AG09319 (cell line): ENCODE measurements around the gene CSRNP3.

ENCODE experiments used
- DNase-seq: peaks from one replicate; pipeline ENCODE4 v3.0.0-alpha.2; 2010; ENCODE audit warnings: low read depth; ENCODE audit errors: extremely low read depth
- CTCF ChIP-seq: IDR thresholded peaks from 2 replicates; pipeline ENCODE4 v1.5.1; 2011; ENCODE audit warnings: low read depth, mild to moderate bottlenecking, inconsistent platforms, low read length, moderate library complexity

Gene CSRNP3

GRCh38 chr2:165513479-165513878, 44.0 kb downstream of the CSRNP3 start:
- DNase-seq, result no peak
- TF ChIP-seq CTCF, result no peak

GRCh38 chr2:165518611-165519010, 49.1 kb downstream of the CSRNP3 start:
- no peak for DNase-seq
- no peak for TF ChIP-seq CTCF

GRCh38 chr2:165522719-165523118, 53.2 kb downstream of the CSRNP3 start:
- DNase-seq, result no peak

GRCh38 chr2:165524720-165525119, 55.2 kb downstream of the CSRNP3 start:
- DNase-seq, result no peak
- no peak for TF ChIP-seq CTCF

More at GRCh38 chr2:165522719-165523118, 53.2 kb downstream of the CSRNP3 start:
- no peak for TF ChIP-seq CTCF

- no peak for DNase-seq
- TF ChIP-seq CTCF, result no peak
Measured at GRCh38 chr2:165528691-165529090, 59.2 kb downstream of the CSRNP3 start.

GRCh38 chr2:165529130-165529529, 59.6 kb downstream of the CSRNP3 start:
- no peak for TF ChIP-seq CTCF
- no peak for DNase-seq

GRCh38 chr2:165533331-165533730, 63.8 kb downstream of the CSRNP3 start:
- DNase-seq, result no peak
- TF ChIP-seq CTCF, result no peak
